Upper lobe of left lung (tissue), 6 donors: ENCODE data around the gene PLB1. TPM values are rescaled to one million over a fixed set of nuclear protein-coding genes. Genes with fewer than 3 reads are reported as not detected.
"Not testable (repeated sequence)": the region's sequence is repeated elsewhere in the genome, so short reads cannot be mapped to it uniquely, and the experiment has no call there.

Experiments used
- ATAC-seq, 2 donors: fragments of 200-7000 bp; cut with Tn5 transposase; one replicate each; pipeline ENCODE4 v1.9.1; 2022; ENCODE audit warnings: mild to moderate bottlenecking in 2 of 2, moderate library complexity in 2 of 2; ENCODE audit not compliant: low FRiP score in 2 of 2
- DNase-seq, 2 donors: peaks; one replicate each; pipeline ENCODE4 v3.0.0-alpha.2; 2019 to 2020
- H3K27ac ChIP-seq, 4 donors: fragments of 200-600 bp; sonication (generic); one replicate each; pipeline ENCODE4 v1.5.1; 2016 to 2019
- H3K27me3 ChIP-seq, 4 donors: fragments of 200-600 bp; sonication (generic); one replicate each; pipeline ENCODE4 v1.5.1; 2017 to 2019
- H3K36me3 ChIP-seq, 4 donors: fragments of 200-600 bp; sonication (generic); one replicate each; pipeline ENCODE4 v1.5.1; 2016 to 2019
- H3K4me1 ChIP-seq, 4 donors: fragments of 200-600 bp; sonication (generic); one replicate each; pipeline ENCODE4 v1.5.1; 2018 to 2019
- H3K4me3 ChIP-seq, 4 donors: fragments of 200-600 bp; sonication (generic); one replicate each; pipeline ENCODE4 v1.5.1; 2017 to 2019; ENCODE audit warnings: mild to moderate bottlenecking in 2 of 4, moderate library complexity in 1 of 4
- H3K9me3 ChIP-seq, 4 donors: fragments of 200-600 bp; sonication (generic); one replicate each; pipeline ENCODE4 v1.5.1; 2018 to 2019
- CTCF ChIP-seq, 6 experiments: fragments of 450-650 bp in 4 of 6; fragments of 200-600 bp in 2 of 6; sonication (generic) in 2 of 6; IDR thresholded peaks; one replicate each; pipeline ENCODE4 v1.5.1; 2016 to 2019; ENCODE audit warnings: antibody characterized with exemption in 6 of 6
- EP300 ChIP-seq, 4 donors: sonication (generic); formaldehyde crosslinking; IDR thresholded peaks; one replicate each; pipeline ENCODE4 v1.5.1; 2017; ENCODE audit warnings: antibody characterized with exemption in 4 of 4, control low read depth in 2 of 4
- POLR2A ChIP-seq, 4 donors: fragments of 450-650 bp; IDR thresholded peaks; one replicate each; pipeline ENCODE4 v1.5.1; 2016 to 2017; ENCODE audit warnings: antibody characterized with exemption in 4 of 4, mild to moderate bottlenecking in 2 of 4
- POLR2AphosphoS5 ChIP-seq, 2 donors: sonication (generic); formaldehyde crosslinking; IDR thresholded peaks; one replicate each; pipeline ENCODE4 v1.5.1; 2017; ENCODE audit warnings: antibody characterized with exemption in 2 of 2
- WGBS, 2 donors: methylation state at CpG; one replicate each; pipeline ENCODE4 v1.1.5; 2017 to 2018; 5-methylcytosine and 5-hydroxymethylcytosine counted together
- total RNA-seq, 6 donors: library from RNA; depleted of rRNA in 4 of 6; stranded (reverse); fragments of >200 nt in 4 of 6; gene quantifications; one replicate each; pipeline versions ENCODE4 v1.1.0 to v1.2.1, GENCODE V29; 2016 to 2021
- donor health status: DM: no; HTN: no; CAD: no; lungs with moderate emphysema.
- donor health status: DM: no; HTN: yes; CAD: no; lungs with severe emphysema.

PLB1 gene
- total RNA-seq, 6 donors from 2014 or later = 3.1 to 9.1 (median 5.4) TPM

GRCh38 chr2:28545590-28546200, 49.8 kb downstream of the PLB1 start:
- peaks cover 0 to 4% (median 2%) of the 10 kb centered on the region in 4 donors for H3K4me1 ChIP-seq
- DNase-seq (no peak), ATAC-seq (no peak)
- no peak overlapping the region for H3K4me3 ChIP-seq
- H3K27ac ChIP-seq = no peak overlapping the region
- H3K36me3 ChIP-seq = no peaks in the 10 kb centered on the region
- no peak for TF ChIP-seq EP300 (IDR thresholded peaks at IDR 0.05)
- TF ChIP-seq POLR2A (IDR thresholded peaks at IDR 0.05) = no peak
- TF ChIP-seq CTCF (IDR thresholded peaks at IDR 0.05) = no peak
- no peak for TF ChIP-seq POLR2AphosphoS5 (IDR thresholded peaks at IDR 0.05)
- no peaks in the 10 kb centered on the region for H3K9me3 ChIP-seq
- H3K27me3 ChIP-seq = no peaks in the 10 kb centered on the region
- WGBS, 2 donors = 90 to 100% methylated on average over 1 to 9 of the region's 9 CpGs

DNA sequence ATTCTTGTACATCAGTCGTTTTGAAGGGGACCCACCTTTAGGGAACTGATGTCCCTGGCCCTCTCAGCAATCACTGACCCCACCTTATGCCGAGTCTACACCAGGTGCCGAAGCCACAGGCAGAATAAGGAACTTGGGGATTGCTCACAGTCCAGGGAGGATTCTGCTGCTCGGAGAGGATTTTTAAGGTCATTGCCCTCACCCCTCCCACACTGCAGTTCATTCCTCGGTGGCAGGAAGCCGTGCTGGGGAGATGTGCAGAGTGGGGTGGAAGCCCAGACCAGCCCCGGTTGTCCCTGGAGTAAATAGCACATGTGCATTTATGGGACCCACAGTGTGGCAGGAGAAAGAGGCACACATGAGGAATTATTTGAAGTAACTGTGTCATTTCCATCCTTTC, 50.4 kb downstream of the PLB1 start:
- no peak for DNase-seq
- ATAC-seq = no peak
- Histone ChIP-seq H3K27ac (no peak overlapping the region), H3K4me3 (no peak overlapping the region), H3K36me3 (no peaks in the 10 kb centered on the region), H3K27me3 (no peaks in the 10 kb centered on the region), H3K4me1 (peaks cover 0 to 4% (median 2%) of the 10 kb centered on the region in 4 donors), H3K9me3 (no peaks in the 10 kb centered on the region)
- TF ChIP-seq POLR2AphosphoS5 (IDR thresholded peaks at IDR 0.05) = no peak
- no peak for TF ChIP-seq EP300 (IDR thresholded peaks at IDR 0.05)
- no peak for TF ChIP-seq POLR2A (IDR thresholded peaks at IDR 0.05)
- TF ChIP-seq CTCF (IDR thresholded peaks at IDR 0.05) = no peak
- WGBS, 2 donors = 59 to 64% methylated on average over 7 of the region's 7 CpGs

GRCh38 chr2:28547223-28547860, 51.5 kb downstream of the PLB1 start:
- no peak for TF ChIP-seq POLR2A (IDR thresholded peaks at IDR 0.05)
- no peak for TF ChIP-seq POLR2AphosphoS5 (IDR thresholded peaks at IDR 0.05)
- TF ChIP-seq EP300 (IDR thresholded peaks at IDR 0.05) = no peak
- TF ChIP-seq CTCF (IDR thresholded peaks at IDR 0.05) = no peak
- DNase-seq (no peak), ATAC-seq (no peak)
- H3K4me3 ChIP-seq = no peak overlapping the region
- peaks cover 0 to 4% (median 2%) of the 10 kb centered on the region in 4 donors for H3K4me1 ChIP-seq
- H3K27me3 ChIP-seq = no peaks in the 10 kb centered on the region
- H3K9me3 ChIP-seq = no peaks in the 10 kb centered on the region
- H3K36me3 ChIP-seq = no peaks in the 10 kb centered on the region
- 74 to 84% methylated on average over 7 of the region's 7 CpGs for WGBS, 2 donors
- H3K27ac ChIP-seq = no peak overlapping the region

- H3K4me3 ChIP-seq = no peak overlapping the region
- no peak for TF ChIP-seq POLR2AphosphoS5 (IDR thresholded peaks at IDR 0.05)
- no peak for TF ChIP-seq POLR2A (IDR thresholded peaks at IDR 0.05)
- no peak for TF ChIP-seq CTCF (IDR thresholded peaks at IDR 0.05)
- TF ChIP-seq EP300 (IDR thresholded peaks at IDR 0.05) = no peak
- no peak overlapping the region for H3K27ac ChIP-seq
- no peak for ATAC-seq
- H3K36me3 ChIP-seq = no peaks in the 10 kb centered on the region
- H3K9me3 ChIP-seq = no peaks in the 10 kb centered on the region
- H3K4me1 ChIP-seq = peaks cover 0 to 4% (median 2%) of the 10 kb centered on the region in 4 donors
- DNase-seq = no peak
- 79 to 86% methylated on average over 10 of the region's 10 CpGs for WGBS, 2 donors
- no peaks in the 10 kb centered on the region for H3K27me3 ChIP-seq
Observed at GRCh38 chr2:28547906-28548600, 52.2 kb downstream of the PLB1 start.

- not testable (repeated sequence) for H3K4me3 ChIP-seq, ATAC-seq, DNase-seq, H3K4me1 ChIP-seq, H3K27ac ChIP-seq, H3K27me3 ChIP-seq, H3K36me3 ChIP-seq, H3K9me3 ChIP-seq
- WGBS, 2 donors = 93 to 96% methylated on average over 10 of the region's 10 CpGs
Observed at GRCh38 chr2:28550345-28550744, 54.5 kb downstream of the PLB1 start.
